Caco-2 (cell line): ENCODE measurements around the gene FNDC3B. TPM values are rescaled to one million over a fixed set of nuclear protein-coding genes. Genes with fewer than 3 reads are reported as not detected.

Source experiments
- BruUV-seq: library from RNA; stranded (reverse); fragments of 400-500 nt; replicated peaks from 2 replicates; lab custom pipeline; 2021; lab: Mats Ljungman, UMichigan
- CTCF ChIA-PET: fragments of 300-600 bp; sonication (Branson Sonifier 250); formaldehyde crosslinking; loops from one replicate; lab custom pipeline; 2022; ENCODE audit warnings: antibody characterized with exemption; lab: Charles Lee
- POLR2A ChIA-PET: fragments of 300-600 bp; sonication (Branson Sonifier 250); formaldehyde crosslinking; loops from one replicate; lab custom pipeline; 2022; ENCODE audit warnings: antibody characterized with exemption; lab: Charles Lee
- DNase-seq, 2 experiments: peaks; one replicate each; pipeline versions ENCODE4 v3.0.0 to v3.0.0-alpha.2; 2020 to 2022
- H3K27me3 ChIP-seq: replicated peaks from 2 replicates; pipeline ENCODE4 v1.6.0; 2011; ENCODE audit warnings: low read length; ENCODE audit not compliant: control insufficient read depth, insufficient read depth
- H3K36me3 ChIP-seq: 2 replicates; pipeline ENCODE4 v1.5.1; 2011; ENCODE audit warnings: low read length; ENCODE audit not compliant: control insufficient read depth, insufficient read depth
- H3K4me1 ChIP-seq: fragments of 250-450 bp; sonication (Bioruptor Pico); 2 replicates; pipeline ENCODE4 v1.5.1; 2020; ENCODE audit warnings: mild to moderate bottlenecking
- H3K4me3 ChIP-seq: 2 replicates; pipeline ENCODE4 v1.5.1; 2011; ENCODE audit warnings: low read depth, mild to moderate bottlenecking, control low read depth, low read length
- H3K9me3 ChIP-seq: fragments of 250-450 bp; sonication (Bioruptor Pico); 2 replicates; pipeline ENCODE4 v1.5.1; 2020; ENCODE audit warnings: mild to moderate bottlenecking, moderate library complexity
- H3K27ac Mint-ChIP-seq: one replicate; pipeline ENCODE4 v1.8.0; 2022; ENCODE audit warnings: mixed read lengths; ENCODE audit not compliant: unreplicated experiment
- H3K27me3 Mint-ChIP-seq: one replicate; pipeline ENCODE4 v1.8.0; 2022; ENCODE audit warnings: mixed read lengths; ENCODE audit not compliant: insufficient read depth, unreplicated experiment
- H3K36me3 Mint-ChIP-seq: one replicate; pipeline ENCODE4 v1.8.0; 2022; ENCODE audit warnings: mild to moderate bottlenecking, mixed read lengths; ENCODE audit not compliant: insufficient read depth, unreplicated experiment
- H3K4me1 Mint-ChIP-seq: one replicate; pipeline ENCODE4 v1.8.0; 2022; ENCODE audit warnings: low read depth, mixed read lengths; ENCODE audit not compliant: unreplicated experiment
- H3K4me3 Mint-ChIP-seq: one replicate; pipeline ENCODE4 v1.8.0; 2022; ENCODE audit warnings: mild to moderate bottlenecking, moderate library complexity, mixed read lengths; ENCODE audit not compliant: unreplicated experiment
- H3K9me3 Mint-ChIP-seq: one replicate; pipeline ENCODE4 v1.8.0; 2022; ENCODE audit warnings: mixed read lengths; ENCODE audit not compliant: unreplicated experiment
- CTCF ChIP-seq, 2 experiments: fragments of 200-600 bp in 1 of 2; IDR thresholded peaks; 1 replicate in 1 of 2; 2 replicates in 1 of 2; pipeline versions ENCODE4 v1.5.1 to v1.8.0; 2011 to 2022; ENCODE audit warnings: antibody characterized with exemption in 1 of 2, control low read depth in 1 of 2, inconsistent platforms in 1 of 2, low read depth in 1 of 2, low read length in 1 of 2, mild to moderate bottlenecking in 1 of 2, moderate library complexity in 1 of 2; ENCODE audit not compliant: insufficient read depth in 1 of 2, severe bottlenecking in 1 of 2, unreplicated experiment in 1 of 2
- intact Hi-C: fragments of 100-400 bp; cut with micrococcal nuclease; formaldehyde crosslinking; loops from one replicate; pipeline ENCODE4 v1.10.0; 2022; ENCODE audit not compliant: unreplicated experiment
- total RNA-seq: library from RNA; stranded (reverse); gene quantifications from 2 replicates; pipeline ENCODE4 v1.2.3, GENCODE V29; 2022

Gene FNDC3B
- total RNA-seq, 1 experiment from 2014 or later: 59.8 TPM

DNA sequence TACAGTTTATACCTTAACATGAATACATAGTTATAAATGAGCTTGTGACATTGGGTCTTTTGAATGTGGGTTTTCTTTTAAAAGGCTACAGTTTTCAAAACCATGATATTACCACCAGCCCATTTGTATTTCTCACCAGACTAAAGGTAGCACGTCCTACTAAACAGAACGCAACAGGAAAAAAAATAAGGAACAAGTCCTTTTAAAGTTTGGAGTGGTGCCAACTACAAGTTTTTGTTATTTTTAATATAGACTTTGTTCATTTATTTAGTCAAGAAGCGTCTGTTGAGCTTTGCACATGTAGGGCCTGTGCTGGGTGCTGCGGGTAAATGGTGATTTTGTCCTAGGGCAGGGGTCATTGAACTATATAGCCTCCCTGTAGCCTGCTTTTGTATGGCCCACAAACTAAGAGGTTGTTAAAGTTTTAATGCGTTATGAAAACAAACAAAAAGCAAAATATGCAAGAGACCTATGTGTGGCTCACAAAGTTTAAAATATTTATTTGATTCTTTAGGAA is 244.5 kb downstream of the FNDC3B start:
- H3K4me3 Mint-ChIP-seq: no peak overlapping the region
- ChIA-PET POLR2A (interaction anchor here (0.5 kb wide), 1 partner anchor 238 kb away, joined by 3 read pairs; no protein-coding TSS in a partner anchor), CTCF (no interaction called here)
- H3K27me3 Mint-ChIP-seq: no peaks in the 10 kb centered on the region
- H3K36me3 ChIP-seq: no peaks in the 10 kb centered on the region
- peaks cover 29% of the 10 kb centered on the region for H3K36me3 Mint-ChIP-seq
- no peak for TF ChIP-seq CTCF (IDR thresholded peaks at IDR 0.05; ENCODE audit: insufficient read depth in 1 of 2, low read depth in 1 of 2, low read length in 1 of 2, severe bottlenecking in 1 of 2, unreplicated experiment in 1 of 2)
- no peak overlapping the region for H3K27ac Mint-ChIP-seq
- BruUV-seq: no TSS peak
- no peaks in the 10 kb centered on the region for H3K9me3 Mint-ChIP-seq
- peaks cover 14% of the 10 kb centered on the region for H3K4me1 Mint-ChIP-seq
- H3K27me3 ChIP-seq: no peaks in the 10 kb centered on the region
- DNase-seq: no peak
- no peak overlapping the region for H3K4me3 ChIP-seq
- intact Hi-C loops: no loop called here
- H3K4me1 ChIP-seq: peaks cover 8% of the 10 kb centered on the region
- no peaks in the 10 kb centered on the region for H3K9me3 ChIP-seq

- BruUV-seq: no TSS peak
- CTCF ChIA-PET: no interaction called here
- H3K4me1 Mint-ChIP-seq: peaks cover 14% of the 10 kb centered on the region
- peaks cover 37% of the 10 kb centered on the region for H3K36me3 Mint-ChIP-seq
- Histone ChIP-seq H3K9me3 (no peaks in the 10 kb centered on the region), H3K4me1 (peaks cover 4% of the 10 kb centered on the region; the same call in 1 of the 2 replicates), H3K4me3 (no peak overlapping the region), H3K27me3 (no peaks in the 10 kb centered on the region), H3K36me3 (no peaks in the 10 kb centered on the region)
- intact Hi-C loops: no loop called here
- TF ChIP-seq CTCF (IDR thresholded peaks at IDR 0.05; ENCODE audit: insufficient read depth in 1 of 2, low read depth in 1 of 2, low read length in 1 of 2, severe bottlenecking in 1 of 2, unreplicated experiment in 1 of 2): no peak
- no peaks in the 10 kb centered on the region for H3K27me3 Mint-ChIP-seq
- H3K9me3 Mint-ChIP-seq: no peaks in the 10 kb centered on the region
- POLR2A ChIA-PET: no interaction called here
- DNase-seq: no peak
- no peak overlapping the region for H3K27ac Mint-ChIP-seq
- H3K4me3 Mint-ChIP-seq: no peak overlapping the region
Observed at GRCh38 chr3:172285844-172286243, 246.5 kb downstream of the FNDC3B start.

GRCh38 chr3:172286548-172287148 is 247.3 kb downstream of the FNDC3B start:
- peaks cover 14% of the 10 kb centered on the region for H3K4me1 Mint-ChIP-seq
- Histone ChIP-seq H3K36me3 (no peaks in the 10 kb centered on the region), H3K27me3 (no peaks in the 10 kb centered on the region), H3K4me1 (peaks cover 4% of the 10 kb centered on the region; the same call in 1 of the 2 replicates), H3K4me3 (no peak overlapping the region), H3K9me3 (no peaks in the 10 kb centered on the region)
- ChIA-PET POLR2A (no interaction called here), CTCF (no interaction called here)
- peak overlapping the region; percentile 44 for H3K27ac Mint-ChIP-seq
- no peak for TF ChIP-seq CTCF (IDR thresholded peaks at IDR 0.05; ENCODE audit: insufficient read depth in 1 of 2, low read depth in 1 of 2, low read length in 1 of 2, severe bottlenecking in 1 of 2, unreplicated experiment in 1 of 2)
- no peak for DNase-seq
- intact Hi-C loops: no loop called here
- H3K36me3 Mint-ChIP-seq: peaks cover 37% of the 10 kb centered on the region
- no peaks in the 10 kb centered on the region for H3K27me3 Mint-ChIP-seq
- no peaks in the 10 kb centered on the region for H3K9me3 Mint-ChIP-seq
- H3K4me3 Mint-ChIP-seq: no peak overlapping the region
- no TSS peak for BruUV-seq
